BLaER1 treated with 17β-estradiol and CSF1 and Interleukin-3, amounts not matched to agents 10 nM and 100 nM (cell line): ENCODE results near the gene PLD1.

Source experiments
- H3K27ac ChIP-seq, 11 experiments: shearing (Covaris generic); formaldehyde crosslinking; 2 replicates each; pipeline ENCODE4 v1.8.1; 2022
- H3K27me3 ChIP-seq, 11 experiments: shearing (Covaris generic); formaldehyde crosslinking; 2 replicates each; pipeline ENCODE4 v1.8.1; 2022
- H3K36me3 ChIP-seq, 11 experiments: shearing (Covaris generic); formaldehyde crosslinking; 2 replicates each; pipeline ENCODE4 v1.8.1; 2022
- H3K4me1 ChIP-seq, 10 experiments: shearing (Covaris generic); formaldehyde crosslinking; 2 replicates each; pipeline ENCODE4 v1.8.1; 2022
- H3K4me2 ChIP-seq, 11 experiments: shearing (Covaris generic); formaldehyde crosslinking; 2 replicates each; pipeline ENCODE4 v1.8.1; 2022
- H3K4me3 ChIP-seq, 10 experiments: shearing (Covaris generic); formaldehyde crosslinking; 2 replicates each; pipeline ENCODE4 v1.8.1; 2022
- H3K9ac ChIP-seq, 11 experiments: shearing (Covaris generic); formaldehyde crosslinking; 2 replicates each; pipeline ENCODE4 v1.8.1; 2022
- H3K9me3 ChIP-seq, 11 experiments: shearing (Covaris generic); formaldehyde crosslinking; replicated peaks in 1 of 11; 2 replicates each; pipeline ENCODE4 v1.8.1; 2022
- H4K20me1 ChIP-seq, 11 experiments: shearing (Covaris generic); formaldehyde crosslinking; 2 replicates each; pipeline ENCODE4 v1.8.1; 2022
- Cebpa-rat ChIP-seq, 11 experiments: shearing (Covaris generic); IDR thresholded peaks; 2 replicates each; pipeline ENCODE4 v1.8.1; 2022

Gene PLD1

GRCh38 chr3:171813897-171814460 is 3.7 kb upstream of the PLD1 start:
- peak overlapping the region; percentile 31 to 87 (median 59) for H3K4me2 ChIP-seq
- H3K27ac ChIP-seq, result peak overlapping the region; percentile 50 to 84 (median 63)
- H3K9me3 ChIP-seq, result peaks cover 7 to 23% (median 16%) of the 10 kb centered on the region in 11 experiments; a peak in 18 of 22 replicates
- peaks cover 0 to 20% (median 9%) of the 10 kb centered on the region in 11 experiments; a peak in 10 of 22 replicates for H3K27me3 ChIP-seq
- H3K9ac ChIP-seq, result peak overlapping the region in 8 of 11 experiments; percentile 3 to 74 (median 46); a peak in 12 of 22 replicates
- no peak overlapping the region; a peak in 1 of 20 replicates for H3K4me3 ChIP-seq
- peaks cover 35 to 48% (median 41%) of the 10 kb centered on the region in 10 experiments for H3K4me1 ChIP-seq
- no peaks in the 10 kb centered on the region for H4K20me1 ChIP-seq
- H3K36me3 ChIP-seq, result no peaks in the 10 kb centered on the region
- TF ChIP-seq Cebpa-rat (IDR thresholded peaks at IDR 0.05), result peak in 3 of 11 experiments; percentile 25 to 73 (median 40); a peak in 2 of 22 replicates

GRCh38 chr3:171813278-171813896 is 3.1 kb upstream of the PLD1 start:
- no peak for TF ChIP-seq Cebpa-rat (IDR thresholded peaks at IDR 0.05)

GRCh38 chr3:171812811-171813210 is 2.5 kb upstream of the PLD1 start:
- Histone ChIP-seq H3K36me3 (no peaks in the 10 kb centered on the region), H3K4me1 (peaks cover 35 to 51% (median 43%) of the 10 kb centered on the region in 10 experiments), H3K4me3 (no peak overlapping the region), H3K27ac (peak overlapping the region in 3 of 11 experiments; percentile 74 to 84 (median 78); a peak in 5 of 22 replicates), H3K27me3 (peaks cover 0 to 20% (median 9%) of the 10 kb centered on the region in 11 experiments; a peak in 10 of 22 replicates), H3K4me2 (peak overlapping the region in 8 of 11 experiments; percentile 39 to 87 (median 60); a peak in 11 of 22 replicates), H3K9me3 (peaks cover 4 to 20% (median 12%) of the 10 kb centered on the region in 11 experiments; a peak in 18 of 22 replicates), H4K20me1 (no peaks in the 10 kb centered on the region), H3K9ac (no peak overlapping the region)
- TF ChIP-seq Cebpa-rat (IDR thresholded peaks at IDR 0.05), result no peak

More at GRCh38 chr3:171813278-171813896, 3.1 kb upstream of the PLD1 start:
- no peaks in the 10 kb centered on the region for H3K36me3 ChIP-seq
- peaks cover 35 to 51% (median 43%) of the 10 kb centered on the region in 10 experiments for H3K4me1 ChIP-seq
- H4K20me1 ChIP-seq, result no peaks in the 10 kb centered on the region
- peaks cover 7 to 23% (median 16%) of the 10 kb centered on the region in 11 experiments; a peak in 18 of 22 replicates for H3K9me3 ChIP-seq
- H3K9ac ChIP-seq, result peak overlapping the region in 8 of 11 experiments; percentile 3 to 74 (median 46); a peak in 12 of 22 replicates
- H3K4me3 ChIP-seq, result no peak overlapping the region; a peak in 1 of 20 replicates
- H3K27ac ChIP-seq, result peak overlapping the region; percentile 30 to 84 (median 61)
- peak overlapping the region; percentile 31 to 87 (median 59) for H3K4me2 ChIP-seq
- H3K27me3 ChIP-seq, result peaks cover 0 to 20% (median 9%) of the 10 kb centered on the region in 11 experiments; a peak in 10 of 22 replicates

- H3K27me3 ChIP-seq, result peaks cover 0 to 20% (median 9%) of the 10 kb centered on the region in 11 experiments; a peak in 10 of 22 replicates
- H3K9me3 ChIP-seq, result peaks cover 0 to 17% (median 9%) of the 10 kb centered on the region in 11 experiments; a peak in 14 of 22 replicates
- H3K27ac ChIP-seq, result peak overlapping the region in 2 of 11 experiments; percentile 36 to 72; a peak in 2 of 22 replicates
- no peak overlapping the region for H3K9ac ChIP-seq
- no peak overlapping the region for H3K4me3 ChIP-seq
- TF ChIP-seq Cebpa-rat (IDR thresholded peaks at IDR 0.05), result no peak
- H3K4me2 ChIP-seq, result peak overlapping the region in 10 of 11 experiments; percentile 86 to 99 (median 96); a peak in 14 of 22 replicates
- H3K36me3 ChIP-seq, result no peaks in the 10 kb centered on the region
- H3K4me1 ChIP-seq, result peaks cover 37 to 53% (median 45%) of the 10 kb centered on the region in 10 experiments
- no peaks in the 10 kb centered on the region; a peak in 1 of 22 replicates for H4K20me1 ChIP-seq
Measured at GRCh38 chr3:171811913-171812335, 1.6 kb upstream of the PLD1 start.

- TF ChIP-seq Cebpa-rat (IDR thresholded peaks at IDR 0.05), result no peak; a peak in 1 of 22 replicates
- Histone ChIP-seq H3K27ac (peak overlapping the region in 2 of 11 experiments; percentile 36 to 72; a peak in 2 of 22 replicates), H3K9ac (no peak overlapping the region; a peak in 1 of 22 replicates), H3K4me2 (peak overlapping the region; percentile 86 to 99 (median 96)), H3K9me3 (peaks cover 0 to 17% (median 9%) of the 10 kb centered on the region in 11 experiments; a peak in 14 of 22 replicates), H4K20me1 (no peaks in the 10 kb centered on the region; a peak in 1 of 22 replicates), H3K4me3 (no peak overlapping the region), H3K27me3 (peaks cover 0 to 20% (median 9%) of the 10 kb centered on the region in 11 experiments; a peak in 10 of 22 replicates), H3K36me3 (no peaks in the 10 kb centered on the region), H3K4me1 (peaks cover 40 to 58% (median 50%) of the 10 kb centered on the region in 10 experiments)
Measured at GRCh38 chr3:171811295-171811912, 1.1 kb upstream of the PLD1 start.

- H3K4me2 ChIP-seq, result peak overlapping the region; percentile 86 to 99 (median 96)
- peaks cover 0 to 12% (median 7%) of the 10 kb centered on the region in 11 experiments; a peak in 13 of 22 replicates for H3K9me3 ChIP-seq
- peak overlapping the region in 9 of 11 experiments; percentile 53 to 72 (median 63); a peak in 17 of 22 replicates for H3K27ac ChIP-seq
- H3K27me3 ChIP-seq, result peaks cover 0 to 20% (median 9%) of the 10 kb centered on the region in 11 experiments; a peak in 10 of 22 replicates
- peak overlapping the region; percentile 65 to 82 (median 77); a peak in 21 of 22 replicates for H3K9ac ChIP-seq
- peak overlapping the region; percentile 68 to 87 (median 74) for H3K4me3 ChIP-seq
- H4K20me1 ChIP-seq, result peaks cover 0 to under 1% (median 0%) of the 10 kb centered on the region in 11 experiments; a peak in 1 of 22 replicates
- H3K4me1 ChIP-seq, result peaks cover 40 to 62% (median 53%) of the 10 kb centered on the region in 10 experiments
- no peak for TF ChIP-seq Cebpa-rat (IDR thresholded peaks at IDR 0.05)
- no peaks in the 10 kb centered on the region for H3K36me3 ChIP-seq
Measured at GRCh38 chr3:171810629-171811294, 479 bp upstream of the PLD1 start.

- peak overlapping the region; percentile 86 to 99 (median 96) for H3K4me2 ChIP-seq
- no peak for TF ChIP-seq Cebpa-rat (IDR thresholded peaks at IDR 0.05)
- peak overlapping the region; percentile 46 to 72 (median 60); a peak in 21 of 22 replicates for H3K27ac ChIP-seq
- peak overlapping the region; percentile 68 to 87 (median 74) for H3K4me3 ChIP-seq
- peaks cover 0 to 20% (median 9%) of the 10 kb centered on the region in 11 experiments; a peak in 10 of 22 replicates for H3K27me3 ChIP-seq
- H3K9me3 ChIP-seq, result no peaks in the 10 kb centered on the region; a peak in 1 of 22 replicates
- H3K36me3 ChIP-seq, result no peaks in the 10 kb centered on the region
- H3K4me1 ChIP-seq, result peaks cover 40 to 62% (median 53%) of the 10 kb centered on the region in 10 experiments
- H3K9ac ChIP-seq, result peak overlapping the region; percentile 65 to 82 (median 77)
- H4K20me1 ChIP-seq, result peaks cover 0 to 7% (median 0%) of the 10 kb centered on the region in 11 experiments; a peak in 1 of 22 replicates
Measured at GRCh38 chr3:171809611-171809860, 747 bp downstream of the PLD1 start.

GRCh38 chr3:171807806-171808205 is 2.5 kb downstream of the PLD1 start:
- H4K20me1 ChIP-seq, result peaks cover 0 to 13% (median 0%) of the 10 kb centered on the region in 11 experiments; a peak in 2 of 22 replicates
- H3K4me2 ChIP-seq, result peak overlapping the region in 1 of 11 experiments; percentile 10; a peak in 1 of 22 replicates
- peaks cover 24 to 46% (median 39%) of the 10 kb centered on the region in 10 experiments; a peak in 19 of 20 replicates for H3K4me1 ChIP-seq
- H3K4me3 ChIP-seq, result no peak overlapping the region
- no peaks in the 10 kb centered on the region for H3K36me3 ChIP-seq
- TF ChIP-seq Cebpa-rat (IDR thresholded peaks at IDR 0.05), result no peak
- H3K9ac ChIP-seq, result no peak overlapping the region
- H3K9me3 ChIP-seq, result no peaks in the 10 kb centered on the region
- H3K27ac ChIP-seq, result no peak overlapping the region
- H3K27me3 ChIP-seq, result peaks cover 0 to 20% (median 9%) of the 10 kb centered on the region in 11 experiments; a peak in 10 of 22 replicates
